ENCODE results near the gene FAM221A.
"Not testable (repeated sequence)": the region's sequence is repeated elsewhere in the genome, so short reads cannot be mapped to it uniquely, and the experiment has no call there.

- not testable (repeated sequence) for TF ChIP-seq CTCF (IDR thresholded peaks at IDR 0.05; ENCODE audit: control extremely low read depth in 1 of 3, insufficient read depth in 1 of 3, low read depth in 1 of 3, low read length in 3 of 3); RFX5 (IDR thresholded peaks at IDR 0.05; ENCODE audit: borderline replicate concordance, low read depth, low read length); JUN (IDR thresholded peaks at IDR 0.05; ENCODE audit: low read depth, low read length); EP300 (IDR thresholded peaks at IDR 0.05; ENCODE audit: borderline replicate concordance in 1 of 2, low read depth in 2 of 2, low read length in 2 of 2); ATF3 (IDR thresholded peaks at IDR 0.05; ENCODE audit: insufficient read depth, low read depth, low read length); SAP30 (IDR thresholded peaks at IDR 0.05; ENCODE audit: insufficient read depth, insufficient replicate concordance, low read length); CHD7 (IDR thresholded peaks at IDR 0.05; ENCODE audit: insufficient replicate concordance, low read length); BACH1 (IDR thresholded peaks at IDR 0.05; ENCODE audit: low read length); POLR2AphosphoS5 (IDR thresholded peaks at IDR 0.05; ENCODE audit: low read depth, low read length); POLR2A (IDR thresholded peaks at IDR 0.05; ENCODE audit: control extremely low read depth in 1 of 2, low read depth in 2 of 2, low read length in 2 of 2); YY1 (IDR thresholded peaks at IDR 0.05; ENCODE audit: low read depth, low read length)
Measured at GRCh38 chr7:23684041-23684440, 4.0 kb downstream of the FAM221A start.

Data from H1 (cell line).